Measurements from ENCODE around the gene ZNF804B.

ZNF804B gene

DNA sequence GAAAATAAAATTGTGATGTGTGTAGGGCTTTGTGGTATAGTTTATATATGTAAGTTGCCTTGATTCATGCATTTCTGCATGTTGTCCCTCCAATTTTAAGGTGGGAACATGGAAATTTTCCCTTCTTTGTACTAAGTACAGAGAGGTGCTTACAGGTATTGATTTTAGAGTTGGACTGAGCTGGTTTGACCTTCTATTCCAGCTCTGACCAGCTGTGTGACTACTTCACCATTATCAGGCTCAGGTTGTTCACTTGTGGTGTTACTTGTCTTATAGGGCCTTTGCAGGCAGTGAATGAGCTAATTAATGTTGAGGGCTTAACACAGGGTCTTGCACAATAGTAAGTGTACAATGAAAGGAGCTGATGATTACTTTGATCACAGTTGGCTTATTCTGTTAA, 16.3 kb downstream of the ZNF804B start:
- TF ChIP-seq, protein P1, sequence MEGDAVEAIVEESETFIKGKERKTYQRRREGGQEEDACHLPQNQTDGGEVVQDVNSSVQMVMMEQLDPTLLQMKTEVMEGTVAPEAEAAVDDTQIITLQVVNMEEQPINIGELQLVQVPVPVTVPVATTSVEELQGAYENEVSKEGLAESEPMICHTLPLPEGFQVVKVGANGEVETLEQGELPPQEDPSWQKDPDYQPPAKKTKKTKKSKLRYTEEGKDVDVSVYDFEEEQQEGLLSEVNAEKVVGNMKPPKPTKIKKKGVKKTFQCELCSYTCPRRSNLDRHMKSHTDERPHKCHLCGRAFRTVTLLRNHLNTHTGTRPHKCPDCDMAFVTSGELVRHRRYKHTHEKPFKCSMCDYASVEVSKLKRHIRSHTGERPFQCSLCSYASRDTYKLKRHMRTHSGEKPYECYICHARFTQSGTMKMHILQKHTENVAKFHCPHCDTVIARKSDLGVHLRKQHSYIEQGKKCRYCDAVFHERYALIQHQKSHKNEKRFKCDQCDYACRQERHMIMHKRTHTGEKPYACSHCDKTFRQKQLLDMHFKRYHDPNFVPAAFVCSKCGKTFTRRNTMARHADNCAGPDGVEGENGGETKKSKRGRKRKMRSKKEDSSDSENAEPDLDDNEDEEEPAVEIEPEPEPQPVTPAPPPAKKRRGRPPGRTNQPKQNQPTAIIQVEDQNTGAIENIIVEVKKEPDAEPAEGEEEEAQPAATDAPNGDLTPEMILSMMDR (IDR thresholded peaks at IDR 0.05; ENCODE audit: low read depth, low read length): no peak
- Histone ChIP-seq H3K36me3 (no peaks in the 10 kb centered on the region), H3K9me3 (ENCODE audit: severe bottlenecking) (no peaks in the 10 kb centered on the region), H3K27me3 (ENCODE audit: insufficient read depth, low read depth, severe bottlenecking) (no peaks in the 10 kb centered on the region), H3K27ac (no peak overlapping the region), H3K4me3 (ENCODE audit: low read depth, low read length) (no peak overlapping the region)
- no peak for DNase-seq

DNA sequence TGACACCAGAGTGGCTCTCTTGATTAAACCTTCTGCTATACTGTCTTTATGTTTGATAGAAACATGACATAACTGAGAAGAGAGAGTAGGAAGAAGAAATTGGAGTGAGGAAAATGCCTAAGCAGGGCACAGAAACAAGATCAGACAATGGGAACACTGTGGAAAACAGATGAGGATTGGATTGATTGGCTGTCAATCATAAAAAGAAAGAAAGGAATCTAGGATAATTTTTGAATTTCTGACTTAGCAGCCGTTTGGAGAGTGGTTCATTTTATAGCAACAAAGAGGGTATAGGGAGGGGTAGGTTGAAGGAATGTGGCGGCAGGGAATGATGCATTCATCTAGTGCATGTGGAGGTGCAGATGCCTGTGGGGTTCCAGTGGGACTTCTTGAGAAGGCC, 28.3 kb downstream of the ZNF804B start:
- Histone ChIP-seq H3K9me3 (ENCODE audit: severe bottlenecking) (no peaks in the 10 kb centered on the region), H3K4me3 (ENCODE audit: low read depth, low read length) (no peak overlapping the region), H3K36me3 (no peaks in the 10 kb centered on the region), H3K27me3 (ENCODE audit: insufficient read depth, low read depth, severe bottlenecking) (no peaks in the 10 kb centered on the region), H3K27ac (no peak overlapping the region)
- DNase-seq: no peak
- TF ChIP-seq, protein P1 (IDR thresholded peaks at IDR 0.05; ENCODE audit: low read depth, low read length): no peak

DNA sequence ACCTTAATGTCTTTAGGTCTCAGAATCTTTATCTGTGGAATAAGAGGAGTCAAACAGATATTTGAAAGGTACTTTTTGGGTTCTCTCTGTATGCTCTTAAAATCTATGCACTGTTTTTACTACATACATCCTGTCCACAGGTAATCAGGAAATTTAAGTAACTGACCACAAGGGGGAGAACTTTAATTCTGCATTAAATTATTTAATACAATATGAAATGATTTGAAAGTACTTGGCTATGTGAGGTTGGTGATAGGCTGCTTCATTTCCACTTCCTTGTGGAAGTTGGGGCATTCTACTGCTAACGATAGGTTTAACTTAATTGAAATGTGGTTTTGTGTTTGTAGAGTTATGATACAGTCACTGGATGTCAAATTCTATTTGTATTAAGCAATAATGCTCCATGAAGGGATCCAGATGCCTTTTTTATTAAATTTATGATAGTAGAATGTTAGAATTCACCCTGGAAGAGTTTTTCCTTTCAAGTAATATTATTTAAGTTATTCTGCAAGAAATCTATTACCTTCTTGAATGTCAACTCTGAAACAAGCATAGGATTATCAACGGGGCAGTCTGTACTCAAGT, 30.1 kb downstream of the ZNF804B start:
- Histone ChIP-seq H3K27ac (no peak overlapping the region), H3K27me3 (ENCODE audit: insufficient read depth, low read depth, severe bottlenecking) (no peaks in the 10 kb centered on the region), H3K9me3 (ENCODE audit: severe bottlenecking) (no peaks in the 10 kb centered on the region), H3K4me3 (ENCODE audit: low read depth, low read length) (no peak overlapping the region), H3K36me3 (no peaks in the 10 kb centered on the region)
- no peak for DNase-seq
- TF ChIP-seq, protein P1 (IDR thresholded peaks at IDR 0.05; ENCODE audit: low read depth, low read length): no peak

DNA sequence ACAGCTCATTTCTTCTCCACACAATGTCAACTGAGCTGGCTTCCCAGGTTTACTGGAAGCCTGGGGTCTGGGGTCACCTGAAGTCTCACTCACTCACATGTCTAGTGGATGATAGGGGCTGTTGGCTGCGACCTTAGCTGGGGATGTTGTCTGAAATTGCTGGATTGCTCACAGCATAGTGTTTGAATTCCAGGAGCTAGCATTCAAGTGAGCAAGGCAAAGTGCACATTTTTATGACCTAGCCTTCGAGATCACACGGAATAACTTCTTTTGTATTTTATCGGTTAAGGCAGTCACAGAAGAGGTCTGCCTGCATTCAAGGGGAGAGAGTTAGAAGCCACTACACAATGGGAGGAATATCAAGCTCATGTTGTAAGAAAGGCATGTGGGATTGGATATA, 32.4 kb downstream of the ZNF804B start:
- DNase-seq: no peak
- H3K27ac ChIP-seq: no peak overlapping the region
- no peak overlapping the region for H3K4me3 ChIP-seq (ENCODE audit: low read depth, low read length)
- TF ChIP-seq, protein P1 (IDR thresholded peaks at IDR 0.05; ENCODE audit: low read depth, low read length): no peak
- H3K27me3 ChIP-seq (ENCODE audit: insufficient read depth, low read depth, severe bottlenecking): no peaks in the 10 kb centered on the region
- H3K36me3 ChIP-seq: no peaks in the 10 kb centered on the region
- no peaks in the 10 kb centered on the region for H3K9me3 ChIP-seq (ENCODE audit: severe bottlenecking)

DNA sequence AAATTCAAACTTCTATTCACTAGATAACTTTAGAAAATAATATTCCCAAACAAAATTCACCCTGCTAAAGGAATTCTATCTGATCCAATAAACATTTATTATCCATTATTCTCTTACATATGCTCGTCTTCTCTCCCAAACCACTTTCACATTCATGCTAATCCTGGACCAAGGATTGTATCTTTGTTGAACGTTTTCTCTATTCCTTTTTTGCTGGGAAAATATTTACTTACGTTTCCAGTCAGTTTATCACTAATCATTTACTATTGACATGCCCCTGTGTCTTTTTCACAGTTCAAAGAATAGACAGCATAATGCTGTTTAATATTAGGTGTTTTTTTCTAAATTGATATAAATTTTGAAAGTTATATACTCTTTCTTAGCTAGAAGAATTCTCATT, 32.9 kb downstream of the ZNF804B start:
- H3K27me3 ChIP-seq (ENCODE audit: insufficient read depth, low read depth, severe bottlenecking): no peaks in the 10 kb centered on the region
- TF ChIP-seq, protein P1 (IDR thresholded peaks at IDR 0.05; ENCODE audit: low read depth, low read length): no peak
- DNase-seq: no peak
- H3K27ac ChIP-seq: no peak overlapping the region
- H3K9me3 ChIP-seq (ENCODE audit: severe bottlenecking): no peaks in the 10 kb centered on the region
- no peak overlapping the region for H3K4me3 ChIP-seq (ENCODE audit: low read depth, low read length)
- no peaks in the 10 kb centered on the region for H3K36me3 ChIP-seq

DNA sequence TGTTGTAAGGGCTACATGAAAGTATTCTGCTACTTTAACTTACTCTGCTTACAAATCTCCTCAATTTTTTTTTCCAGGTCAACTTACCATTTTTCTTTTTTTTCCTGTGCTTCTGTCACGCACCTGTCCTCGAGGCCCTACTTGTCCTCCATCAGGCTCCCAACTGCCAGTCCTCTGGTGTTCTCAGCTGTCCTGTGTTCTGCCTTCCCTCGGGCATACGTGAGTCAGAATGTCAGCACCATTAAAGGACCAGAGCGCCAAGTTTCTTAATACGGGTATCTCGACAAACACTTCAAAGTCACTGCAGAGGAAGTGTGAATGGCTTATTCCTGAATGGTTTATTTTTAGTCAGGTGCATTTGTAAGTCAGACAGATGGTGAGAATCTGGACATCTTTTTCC, 36.1 kb downstream of the ZNF804B start, which contains the start of gene TEX47:
TSS of gene TEX47 (minus strand) at position 185 of the 400 bp plus-strand sequence. CDS start 795 bp downstream, outside the sequence.
- no peaks in the 10 kb centered on the region for H3K36me3 ChIP-seq
- H3K27me3 ChIP-seq (ENCODE audit: insufficient read depth, low read depth, severe bottlenecking): no peaks in the 10 kb centered on the region
- H3K27ac ChIP-seq: no peak within 1 kb of the TSS
- H3K4me3 ChIP-seq (ENCODE audit: low read depth, low read length): no peak within 1 kb of the TSS
- no peak for DNase-seq
- TF ChIP-seq, protein P1 (IDR thresholded peaks at IDR 0.05; ENCODE audit: low read depth, low read length): no peak
- no peaks in the 10 kb centered on the region for H3K9me3 ChIP-seq (ENCODE audit: severe bottlenecking)
